ENCODE measurements around the gene PLOD3. TPM values are rescaled to one million over a fixed set of nuclear protein-coding genes. Genes with fewer than 3 reads are reported as not detected.

Gene PLOD3
- total and polyA plus RNA-seq, 2 donors (not counting 3 experiments of a cell fraction or from before 2014, with no cell fraction given): 143 to 170 TPM

DNA sequence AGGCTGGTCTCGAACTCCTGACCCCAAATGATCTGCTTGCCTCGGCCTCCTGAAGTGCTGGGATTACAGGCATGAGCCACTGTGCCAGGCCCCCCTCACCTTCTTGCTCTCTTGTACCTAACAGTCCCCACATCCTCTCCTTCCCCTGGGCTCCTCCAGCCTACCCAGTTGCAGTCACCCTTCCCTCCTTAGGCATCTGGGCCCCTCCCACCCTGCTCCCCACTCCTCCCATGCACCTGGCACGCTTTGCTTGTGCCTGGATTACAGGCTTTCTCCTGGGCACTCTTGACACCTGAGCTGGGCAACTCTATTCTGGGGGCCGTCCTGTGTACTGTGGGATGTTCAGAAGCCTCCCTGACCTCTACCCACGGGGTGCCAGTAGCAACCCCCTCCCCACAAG is 17.3 kb upstream of the PLOD3 start:
- CTCF ChIA-PET: interaction anchor here (1.4 to 8.1 kb wide), 3 partner anchors 10 to 91 kb away, joined by 4 to 42 read pairs (median 10); partner anchors contain the start of gene FIS1
- POLR2A ChIA-PET: no interaction called here
- Histone ChIP-seq H4K20me1 (replicated peaks; ENCODE audit: control insufficient read depth, extremely low read depth, insufficient read depth, low read length) (no peaks in the 10 kb centered on the region), H3K4me2 (ENCODE audit: insufficient read depth, low read length) (no peak overlapping the region), H3K9me3 (replicated peaks; ENCODE audit: control insufficient read depth, insufficient read depth, low read length) (no peaks in the 10 kb centered on the region), H3K27ac (ENCODE audit: insufficient read depth, low read depth, low read length) (no peak overlapping the region), H3K27me3 (ENCODE audit: control insufficient read depth in 2 of 2, insufficient read depth in 2 of 2, low read length in 2 of 2) (no peaks in the 10 kb centered on the region), H3K79me2 (ENCODE audit: control insufficient read depth, insufficient read depth, low read length) (no peaks in the 10 kb centered on the region), H3K36me3 (ENCODE audit: control insufficient read depth in 2 of 2, extremely low read depth in 1 of 2, insufficient read depth in 2 of 2, low read length in 2 of 2) (peaks cover 0 to 7% of the 10 kb centered on the region in 2 experiments), H3K9ac (replicated peaks; ENCODE audit: extremely low read depth, insufficient read depth, low read length) (no peak overlapping the region), H2AFZ (ENCODE audit: low read depth, low read length) (no peak overlapping the region), H3K9me1 (replicated peaks; ENCODE audit: control insufficient read depth, extremely low read depth, insufficient read depth, low read length) (no peaks in the 10 kb centered on the region), H3K4me3 (replicated peaks in 1 of 3; ENCODE audit: insufficient read depth in 1 of 3, low read depth in 1 of 3, low read length in 3 of 3) (no peak overlapping the region), H3K4me1 (ENCODE audit: control insufficient read depth, extremely low read depth, insufficient read depth, low read length) (peaks cover 35% of the 10 kb centered on the region)
- BruUV-seq (replicated peaks): no TSS peak
- intact Hi-C loops (cut with micrococcal nuclease) (loop anchor here (5.0 kb wide), 1 partner anchor 48 kb away; no protein-coding TSS in a partner anchor), dilution Hi-C loops (cut with MboI; ENCODE audit: extremely low pct_ligation_motif_present, low sequenced_read_pairs) (no loop called here)
- TF ChIP-seq EZH2 (IDR thresholded peaks at IDR 0.05; ENCODE audit: borderline replicate concordance, low read depth, low read length, severe bottlenecking): no peak
- no peak for TF ChIP-seq FOS (IDR thresholded peaks at IDR 0.05; ENCODE audit: borderline replicate concordance, insufficient read depth, low read length)
- no peak for TF ChIP-seq POLR2AphosphoS5 (IDR thresholded peaks at IDR 0.05; ENCODE audit: insufficient read depth, low read depth, low read length)
- TF ChIP-seq POLR2A (IDR thresholded peaks at IDR 0.05; ENCODE audit: low read depth, low read length): no peak
- no peak for TF ChIP-seq GATA2 (IDR thresholded peaks at IDR 0.05; ENCODE audit: insufficient read depth, insufficient read length, low read depth, low read length)
- TF ChIP-seq JUN (IDR thresholded peaks at IDR 0.05; ENCODE audit: borderline replicate concordance, insufficient read depth, insufficient read length, low read depth): no peak
- no peak for TF ChIP-seq MAX (IDR thresholded peaks at IDR 0.05; ENCODE audit: insufficient read depth, insufficient read length)
- no peak for TF ChIP-seq CTCF (IDR thresholded peaks at IDR 0.05; ENCODE audit: extremely low read depth in 1 of 2, insufficient read depth in 1 of 2, low read depth in 1 of 2, low read length in 2 of 2)
- no peak for TF ChIP-seq MYC (IDR thresholded peaks at IDR 0.05; ENCODE audit: low read depth, low read length)
- DNase-seq (ENCODE audit: low read depth, low spot score): no peak
- FAIRE-seq: no peak
